Measurements from ENCODE around the gene ANAPC4.

DNA sequence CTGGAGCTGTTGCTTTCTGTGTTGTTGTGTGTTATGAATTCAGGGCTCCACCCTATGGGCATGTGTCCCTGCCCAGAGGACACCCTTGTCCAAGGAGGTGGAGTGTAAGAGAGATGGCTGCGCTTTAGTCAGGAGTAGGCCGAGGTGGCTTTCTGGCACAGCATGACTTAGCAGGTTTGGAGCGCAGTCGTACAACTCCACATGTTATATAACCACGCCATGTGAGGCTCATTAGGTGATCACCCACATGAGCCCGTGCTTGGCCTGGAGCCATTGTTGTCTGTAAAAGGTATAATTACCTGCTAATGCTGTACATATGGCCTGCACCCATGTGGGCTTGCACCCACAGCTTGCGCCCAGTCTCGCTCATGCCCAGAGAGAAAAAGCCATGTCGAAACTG, 15.8 kb upstream of the ANAPC4 start:
- no peak for TF ChIP-seq EZH2 (IDR thresholded peaks at IDR 0.05; ENCODE audit: insufficient read depth, poor library complexity, severe bottlenecking)
- TF ChIP-seq EZH2phosphoT487 (IDR thresholded peaks at IDR 0.05; ENCODE audit: insufficient read depth, low read depth): no peak
